HUES64 (cell line): Measurements from ENCODE around the gene FRG1. TPM values are rescaled to one million over a fixed set of nuclear protein-coding genes. Genes with fewer than 3 reads are reported as not detected.
"Not testable (repeated sequence)": the region's sequence is repeated elsewhere in the genome, so short reads cannot be mapped to it uniquely, and the experiment has no call there.

Experiments
- H3K27ac ChIP-seq: 2 replicates; pipeline ENCODE4 v1.7.0; 2013; ENCODE audit warnings: low read depth, low read length, inconsistent platforms
- H3K27me3 ChIP-seq: 2 replicates; pipeline ENCODE4 v1.6.1; 2013; ENCODE audit warnings: mild to moderate bottlenecking, low read length; ENCODE audit not compliant: insufficient read depth
- H3K36me3 ChIP-seq: 2 replicates; pipeline ENCODE4 v1.6.1; 2013; ENCODE audit warnings: mild to moderate bottlenecking, low read length; ENCODE audit not compliant: insufficient read depth
- H3K4me1 ChIP-seq: 2 replicates; pipeline ENCODE4 v1.6.1; 2013; ENCODE audit warnings: mild to moderate bottlenecking, low read length, moderate library complexity; ENCODE audit not compliant: insufficient read depth
- H3K4me3 ChIP-seq: 2 replicates; pipeline ENCODE4 v1.5.1; 2013; ENCODE audit warnings: mild to moderate bottlenecking, low read length, moderate library complexity
- H3K9ac ChIP-seq: 2 replicates; pipeline ENCODE4 v1.6.1; 2013; ENCODE audit warnings: mild to moderate bottlenecking, low read depth, low read length
- H3K9me3 ChIP-seq: 2 replicates; pipeline ENCODE4 v1.6.1; 2013; ENCODE audit warnings: low read depth, low read length; ENCODE audit not compliant: insufficient read depth
- WGBS: fragments of 150-250, 120-280 bp; methylation state at CpG from one replicate; pipeline ENCODE4 v1.1.7; 2013; ENCODE audit warnings: missing lambda C conversion rate; 5-methylcytosine and 5-hydroxymethylcytosine counted together
- polyA plus RNA-seq, 2 experiments: library from polyadenylated mRNA; stranded (reverse); fragments of 50-300 nt; gene quantifications; one replicate each; pipeline ENCODE4 v1.2.3, GENCODE V29; 2013

The FRG1 gene
- 37.3 TPM for polyA plus RNA-seq (2013, experiment 1 of 2)
- 48.5 TPM for polyA plus RNA-seq (2013, experiment 2 of 2)

- H3K27ac ChIP-seq: peak within 1 kb of the TSS; percentile 82
- peaks cover 3% of the 10 kb centered on the region; the same call in 1 of the 2 replicates for H3K9me3 ChIP-seq
- 7% methylated on average over 70 of the region's 70 CpGs for WGBS
- peak within 1 kb of the TSS; percentile 96 for H3K4me3 ChIP-seq
- H3K9ac ChIP-seq: peak within 1 kb of the TSS; percentile 81
- no peaks in the 10 kb centered on the region for H3K27me3 ChIP-seq
- no peaks in the 10 kb centered on the region; the same call in 1 of the 2 replicates for H3K4me1 ChIP-seq
- peaks cover 5% of the 10 kb centered on the region; the same call in 1 of the 2 replicates for H3K36me3 ChIP-seq
Measured at GRCh38 chr4:189940178-189941004, at the start of gene FRG1. Gene FRG1 (plus strand): TSS chr4:189940872. CDS start chr4:189941010, 138 bp downstream.

DNA sequence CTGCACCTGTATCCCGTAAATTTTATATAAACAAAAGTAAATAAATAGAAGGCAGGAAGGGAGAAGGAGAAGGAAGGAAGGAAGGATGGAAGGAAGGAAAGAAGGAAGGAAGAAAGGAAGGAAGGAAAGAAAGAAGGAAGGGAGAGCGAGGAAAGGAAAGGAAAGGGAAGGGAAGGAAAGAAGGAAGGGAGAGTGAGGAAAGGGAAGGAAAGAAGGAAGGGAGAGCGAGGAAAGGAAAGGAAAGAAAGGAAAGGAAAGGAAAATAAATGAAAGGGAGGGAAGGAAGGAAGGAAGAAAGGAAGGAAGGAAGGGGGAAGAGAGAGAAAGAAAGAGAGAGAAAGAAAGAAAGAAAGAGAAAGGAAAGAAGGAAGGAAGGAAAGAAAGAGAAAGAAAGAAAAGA, 43.0 kb upstream of the FRG1 start:
- Histone ChIP-seq H3K27me3 (no peaks in the 10 kb centered on the region), H3K9ac (no peak overlapping the region), H3K4me1 (no peaks in the 10 kb centered on the region), H3K4me3 (no peak overlapping the region), H3K27ac (no peak overlapping the region), H3K36me3 (no peaks in the 10 kb centered on the region), H3K9me3 (peaks cover 7% of the 10 kb centered on the region; the same call in 1 of the 2 replicates)
- WGBS: 86% methylated on average over 2 of the region's 3 CpGs

- not testable (repeated sequence) for H3K9me3 ChIP-seq, H3K9ac ChIP-seq, H3K4me3 ChIP-seq, H3K27ac ChIP-seq, H3K36me3 ChIP-seq, H3K27me3 ChIP-seq, H3K4me1 ChIP-seq
- WGBS: 81% methylated on average over 3 of the region's 3 CpGs
Measured at GRCh38 chr4:189899481-189900015, 41.1 kb upstream of the FRG1 start.

GRCh38 chr4:189904420-189905027, 36.1 kb upstream of the FRG1 start:
- 47% methylated on average over 5 of the region's 6 CpGs for WGBS
- not testable (repeated sequence) for H3K4me1 ChIP-seq, H3K27ac ChIP-seq, H3K36me3 ChIP-seq, H3K27me3 ChIP-seq, H3K9ac ChIP-seq, H3K9me3 ChIP-seq, H3K4me3 ChIP-seq

GRCh38 chr4:189912170-189912569, 28.5 kb upstream of the FRG1 start:
- Histone ChIP-seq H3K36me3 (no peaks in the 10 kb centered on the region), H3K9me3 (no peaks in the 10 kb centered on the region), H3K4me3 (no peak overlapping the region), H3K27me3 (no peaks in the 10 kb centered on the region; the same call in 1 of the 2 replicates), H3K9ac (no peak overlapping the region), H3K27ac (no peak overlapping the region), H3K4me1 (no peaks in the 10 kb centered on the region)
- 74% methylated on average over 3 of the region's 6 CpGs for WGBS

DNA sequence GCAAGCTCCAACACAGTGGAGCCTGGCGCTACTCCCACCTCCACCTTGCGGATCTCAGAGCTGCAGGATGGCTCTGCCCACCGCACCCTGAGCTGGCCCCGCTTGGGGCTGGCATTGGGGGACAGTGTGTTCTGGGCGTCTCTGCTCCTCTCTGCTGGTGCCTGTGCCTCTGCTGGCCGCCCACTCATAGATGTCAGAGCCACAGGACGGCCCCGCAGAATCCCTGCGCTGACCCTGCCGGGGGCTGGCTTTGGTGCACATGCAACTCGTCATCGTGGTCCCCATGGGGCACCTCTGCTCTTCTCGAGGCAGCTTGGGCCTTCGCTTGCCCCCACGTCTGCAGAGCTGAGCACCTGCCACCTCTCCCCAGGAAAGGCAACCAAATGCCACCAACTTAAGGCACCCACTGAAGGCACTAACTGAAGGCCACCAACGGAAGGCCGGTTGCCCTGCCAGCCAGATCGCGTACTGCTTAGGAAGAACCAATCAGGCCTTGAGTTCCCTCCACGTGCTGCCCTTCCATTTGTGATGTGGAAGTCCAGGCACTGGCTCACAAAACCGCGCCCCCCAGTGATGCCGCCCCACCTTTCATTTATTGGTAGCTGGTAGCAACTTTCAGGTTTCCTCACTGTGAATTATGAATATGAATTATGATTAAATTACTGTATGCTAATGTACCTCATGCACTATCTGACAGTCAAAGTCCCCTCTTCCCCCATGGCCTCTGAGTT, 23.3 kb upstream of the FRG1 start:
- H3K4me3 ChIP-seq: no peak overlapping the region
- H3K27ac ChIP-seq: no peak overlapping the region
- 96% methylated on average over 23 of the region's 23 CpGs for WGBS
- H3K36me3 ChIP-seq: no peaks in the 10 kb centered on the region
- H3K9me3 ChIP-seq: peaks cover 19% of the 10 kb centered on the region
- H3K9ac ChIP-seq: no peak overlapping the region
- H3K4me1 ChIP-seq: no peaks in the 10 kb centered on the region
- H3K27me3 ChIP-seq: no peaks in the 10 kb centered on the region

DNA sequence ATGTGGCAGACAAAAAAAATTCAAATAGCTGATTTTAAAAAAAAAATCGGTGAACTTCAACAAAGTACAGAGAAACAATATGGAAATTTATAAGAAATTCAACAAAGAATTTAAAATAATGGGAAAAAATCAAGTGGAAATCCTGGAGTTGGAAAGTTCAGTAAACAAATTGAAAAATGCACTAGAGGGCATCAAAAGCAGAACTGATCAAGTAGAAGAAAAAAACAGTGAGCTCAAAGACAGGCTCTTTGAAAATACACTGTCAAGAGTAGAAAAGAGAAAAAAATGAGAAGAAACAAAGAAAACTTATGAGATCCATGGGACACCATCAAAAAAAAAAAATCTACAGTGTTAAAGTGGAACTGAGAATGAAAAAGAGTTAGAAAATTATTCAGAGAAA, 19.6 kb upstream of the FRG1 start:
- Histone ChIP-seq H3K27me3 (no peaks in the 10 kb centered on the region), H3K4me1 (no peaks in the 10 kb centered on the region), H3K9ac (no peak overlapping the region), H3K4me3 (no peak overlapping the region), H3K36me3 (no peaks in the 10 kb centered on the region), H3K27ac (no peak overlapping the region), H3K9me3 (peaks cover 30% of the 10 kb centered on the region)
- no CpG with 5 or more reads among the region's 1 CpG for WGBS

DNA sequence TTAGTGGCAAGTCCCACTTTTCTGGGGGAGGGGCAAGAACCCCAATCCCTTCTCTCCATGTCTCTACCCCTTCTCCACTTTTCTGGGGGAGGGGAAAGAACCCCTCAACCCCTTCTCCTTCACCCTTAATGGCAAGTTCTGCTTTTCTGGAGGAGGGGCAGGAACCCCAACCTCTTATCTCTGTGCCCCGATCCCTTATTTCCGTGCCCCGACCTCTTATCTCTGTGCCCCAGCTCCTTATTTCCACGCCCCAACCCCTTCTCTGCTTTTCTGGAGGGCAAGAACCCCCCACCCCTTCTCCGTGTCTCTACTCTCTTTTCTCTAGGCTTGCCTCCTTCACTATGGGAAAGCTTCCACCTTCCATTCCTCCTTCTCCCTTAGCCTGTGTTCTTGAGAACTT, 13.9 kb upstream of the FRG1 start:
- not testable (repeated sequence) for H3K4me1 ChIP-seq, H3K4me3 ChIP-seq, H3K9ac ChIP-seq, H3K27me3 ChIP-seq, H3K27ac ChIP-seq, H3K36me3 ChIP-seq
- H3K9me3 ChIP-seq: peaks cover 20% of the 10 kb centered on the region
- WGBS: 90% methylated on average over 5 of the region's 5 CpGs

DNA sequence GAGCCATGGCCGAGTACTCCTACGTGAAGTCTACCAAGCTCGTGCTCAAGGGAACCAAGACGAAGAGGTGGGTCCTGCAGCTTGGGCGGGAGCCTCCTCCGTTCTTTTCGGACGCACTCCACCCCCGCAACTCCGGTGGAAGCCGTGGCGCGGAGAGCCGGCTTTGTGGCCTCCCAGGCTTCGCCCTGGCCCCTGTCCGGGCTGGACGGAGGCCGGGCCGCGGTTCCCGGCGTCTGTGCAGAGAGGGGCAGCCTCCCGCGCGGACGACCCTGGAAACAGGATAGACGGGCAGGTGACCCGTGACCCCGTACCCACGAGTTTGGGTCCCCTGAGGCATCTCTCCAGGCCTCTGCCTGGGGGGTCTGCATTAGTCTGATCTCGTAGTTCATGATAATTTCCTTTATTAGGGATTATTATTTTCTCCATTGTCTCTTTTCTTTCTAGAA, 356 bp downstream of the FRG1 start:
- Histone ChIP-seq H3K4me1 (no peaks in the 10 kb centered on the region; the same call in 1 of the 2 replicates), H3K9ac (peak overlapping the region; percentile 78), H3K36me3 (peaks cover 5% of the 10 kb centered on the region; the same call in 1 of the 2 replicates), H3K27ac (peak overlapping the region; percentile 82; the same call in 1 of the 2 replicates), H3K9me3 (peaks cover 3% of the 10 kb centered on the region; the same call in 1 of the 2 replicates), H3K4me3 (peak overlapping the region; percentile 96), H3K27me3 (no peaks in the 10 kb centered on the region)
- under 1% methylated on average over 30 of the region's 31 CpGs for whole genome bisulfite sequencing

DNA sequence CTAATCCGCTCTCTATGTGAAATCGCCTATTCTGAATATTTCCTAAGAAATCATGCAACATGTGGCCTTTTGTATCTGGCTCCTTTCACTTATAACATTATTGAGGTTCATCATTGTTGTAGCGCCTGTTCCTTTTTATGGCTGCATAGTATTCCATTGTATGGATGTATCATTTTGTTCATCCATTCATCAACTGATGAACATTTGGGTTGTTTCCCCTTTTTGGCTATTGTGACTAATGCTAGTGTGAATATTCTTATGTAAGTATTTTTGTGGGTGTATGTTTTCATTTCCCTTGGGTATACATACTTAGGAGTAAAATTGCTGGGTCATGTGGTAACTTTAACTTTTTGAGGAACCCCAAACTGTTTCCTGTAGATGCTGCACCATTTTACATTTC, 1.7 kb downstream of the FRG1 start:
- not testable (repeated sequence) for H3K36me3 ChIP-seq, H3K9ac ChIP-seq, H3K27me3 ChIP-seq, H3K4me1 ChIP-seq, H3K4me3 ChIP-seq, H3K9me3 ChIP-seq, H3K27ac ChIP-seq
- 97% methylated on average over 3 of the region's 3 CpGs for WGBS

GRCh38 chr4:189944077-189944476, 3.4 kb downstream of the FRG1 start:
- H3K27ac ChIP-seq, H3K4me1 ChIP-seq, H3K36me3 ChIP-seq, H3K9ac ChIP-seq, H3K4me3 ChIP-seq, H3K9me3 ChIP-seq, H3K27me3 ChIP-seq: not testable (repeated sequence)
- WGBS: 90% methylated on average over 5 of the region's 5 CpGs
